ENCODE measurements around the gene ASF1A. TPM values are rescaled to one million over a fixed set of nuclear protein-coding genes. Genes with fewer than 3 reads are reported as not detected.

ASF1A gene
- total RNA-seq, 1 experiment from 2014 or later: 17.2 TPM

GRCh38 chr6:118877806-118878205 lies 16.1 kb upstream of the ASF1A start:
- no peak for DNase-seq
- H3K4me1 Mint-ChIP-seq (ENCODE audit: low read depth, unreplicated experiment): peaks cover 14% of the 10 kb centered on the region
- no peaks in the 10 kb centered on the region for H3K36me3 Mint-ChIP-seq (ENCODE audit: insufficient read depth, unreplicated experiment)
- H3K27ac Mint-ChIP-seq (ENCODE audit: unreplicated experiment): no peak overlapping the region
- no peaks in the 10 kb centered on the region for H3K27me3 Mint-ChIP-seq (ENCODE audit: unreplicated experiment)
- no peak for TF ChIP-seq CTCF (IDR thresholded peaks at IDR 0.05; ENCODE audit: unreplicated experiment)
- no TSS peak for BruUV-seq (replicated peaks)
- H3K4me3 Mint-ChIP-seq (ENCODE audit: low read depth, unreplicated experiment): no peak overlapping the region
- CTCF ChIA-PET: no interaction called here
- intact Hi-C loops (cut with micrococcal nuclease; ENCODE audit: unreplicated experiment): no loop called here
- H3K9me3 Mint-ChIP-seq (ENCODE audit: low read depth, unreplicated experiment): no peaks in the 10 kb centered on the region

GRCh38 chr6:118881440-118882313 lies 12.3 kb upstream of the ASF1A start:
- no peak for DNase-seq
- CTCF ChIA-PET: no interaction called here

GRCh38 chr6:118882314-118882905 lies 11.5 kb upstream of the ASF1A start:
- H3K27me3 Mint-ChIP-seq (ENCODE audit: unreplicated experiment): no peaks in the 10 kb centered on the region
- H3K4me1 Mint-ChIP-seq (ENCODE audit: low read depth, unreplicated experiment): peaks cover 18% of the 10 kb centered on the region
- no peaks in the 10 kb centered on the region for H3K9me3 Mint-ChIP-seq (ENCODE audit: low read depth, unreplicated experiment)
- no peaks in the 10 kb centered on the region for H3K36me3 Mint-ChIP-seq (ENCODE audit: insufficient read depth, unreplicated experiment)
- intact Hi-C loops (cut with micrococcal nuclease; ENCODE audit: unreplicated experiment): no loop called here
- H3K27ac Mint-ChIP-seq (ENCODE audit: unreplicated experiment): no peak overlapping the region
- no peak overlapping the region for H3K4me3 Mint-ChIP-seq (ENCODE audit: low read depth, unreplicated experiment)
- DNase-seq: no peak
- TF ChIP-seq CTCF (IDR thresholded peaks at IDR 0.05; ENCODE audit: unreplicated experiment): no peak
- BruUV-seq (replicated peaks): no TSS peak
- CTCF ChIA-PET: no interaction called here

More at GRCh38 chr6:118881440-118882313, 12.3 kb upstream of the ASF1A start:
- peaks cover 18% of the 10 kb centered on the region for H3K4me1 Mint-ChIP-seq (ENCODE audit: low read depth, unreplicated experiment)
- H3K36me3 Mint-ChIP-seq (ENCODE audit: insufficient read depth, unreplicated experiment): no peaks in the 10 kb centered on the region
- H3K4me3 Mint-ChIP-seq (ENCODE audit: low read depth, unreplicated experiment): no peak overlapping the region
- no peak for TF ChIP-seq CTCF (IDR thresholded peaks at IDR 0.05; ENCODE audit: unreplicated experiment)
- no peak overlapping the region for H3K27ac Mint-ChIP-seq (ENCODE audit: unreplicated experiment)
- no peaks in the 10 kb centered on the region for H3K9me3 Mint-ChIP-seq (ENCODE audit: low read depth, unreplicated experiment)
- BruUV-seq (replicated peaks): no TSS peak
- intact Hi-C loops (cut with micrococcal nuclease; ENCODE audit: unreplicated experiment): no loop called here
- no peaks in the 10 kb centered on the region for H3K27me3 Mint-ChIP-seq (ENCODE audit: unreplicated experiment)

- CTCF ChIA-PET: interaction anchor here (0.7 kb wide), 1 partner anchor 1770 kb away, joined by 3 read pairs; no protein-coding TSS in a partner anchor
- Mint-ChIP-seq H3K9me3 (ENCODE audit: low read depth, unreplicated experiment) (no peaks in the 10 kb centered on the region), H3K27ac (ENCODE audit: unreplicated experiment) (no peak overlapping the region), H3K27me3 (ENCODE audit: unreplicated experiment) (no peaks in the 10 kb centered on the region), H3K4me1 (ENCODE audit: low read depth, unreplicated experiment) (peaks cover 16% of the 10 kb centered on the region), H3K36me3 (ENCODE audit: insufficient read depth, unreplicated experiment) (no peaks in the 10 kb centered on the region), H3K4me3 (ENCODE audit: low read depth, unreplicated experiment) (no peak overlapping the region)
- no peak for DNase-seq
- intact Hi-C loops (cut with micrococcal nuclease; ENCODE audit: unreplicated experiment): no loop called here
- no TSS peak for BruUV-seq (replicated peaks)
- no peak for TF ChIP-seq CTCF (IDR thresholded peaks at IDR 0.05; ENCODE audit: unreplicated experiment)
Measured at GRCh38 chr6:118886641-118887040, 7.3 kb upstream of the ASF1A start.
